Mucosa of rectum (tissue), 2 donors: ENCODE data around the gene ARHGAP6.

Experiments
- H3K27ac ChIP-seq, 2 donors: one replicate each; pipeline ENCODE4 v1.7.0; 2013; ENCODE audit warnings: inconsistent platforms in 2 of 2, low read depth in 2 of 2, low read length in 2 of 2
- H3K27me3 ChIP-seq, 2 donors: one replicate each; pipeline ENCODE4 v1.7.0; 2013; ENCODE audit warnings: low read length in 2 of 2; ENCODE audit not compliant: control insufficient read depth in 2 of 2, insufficient read depth in 2 of 2
- H3K36me3 ChIP-seq, 2 donors: one replicate each; pipeline ENCODE4 v1.7.0; 2013; ENCODE audit warnings: low read length in 2 of 2; ENCODE audit not compliant: control insufficient read depth in 2 of 2, insufficient read depth in 2 of 2
- H3K4me1 ChIP-seq, 2 donors: one replicate each; pipeline ENCODE4 v1.7.0; 2013; ENCODE audit warnings: low read length in 2 of 2, mild to moderate bottlenecking in 1 of 2; ENCODE audit not compliant: control insufficient read depth in 2 of 2, insufficient read depth in 2 of 2
- H3K4me3 ChIP-seq, 2 donors: one replicate each; pipeline ENCODE4 v1.7.0; 2013; ENCODE audit warnings: low read length in 2 of 2
- H3K9ac ChIP-seq, 2 donors: one replicate each; pipeline ENCODE4 v1.7.0; 2013; ENCODE audit warnings: low read length in 2 of 2, low read depth in 1 of 2, mild to moderate bottlenecking in 1 of 2
- H3K9me3 ChIP-seq, 2 donors: one replicate each; pipeline ENCODE4 v1.7.0; 2013; ENCODE audit warnings: low read length in 2 of 2; ENCODE audit not compliant: control insufficient read depth in 2 of 2
- donor health status: healthy.
- donor health status: Normal muscosa, but diverticular disease.

Gene ARHGAP6

GRCh38 chrX:11172415-11172814 lies 493.3 kb downstream of the ARHGAP6 start:
- no peak overlapping the region for H3K9ac ChIP-seq
- no peak overlapping the region for H3K4me3 ChIP-seq
- no peaks in the 10 kb centered on the region for H3K27me3 ChIP-seq
- H3K27ac ChIP-seq, result no peak overlapping the region
- H3K36me3 ChIP-seq, result no peaks in the 10 kb centered on the region
- H3K9me3 ChIP-seq, result no peaks in the 10 kb centered on the region
- no peaks in the 10 kb centered on the region for H3K4me1 ChIP-seq

GRCh38 chrX:11171956-11172355 lies 493.8 kb downstream of the ARHGAP6 start:
- Histone ChIP-seq H3K27ac (no peak overlapping the region), H3K4me3 (no peak overlapping the region)

GRCh38 chrX:11164433-11164832 lies 501.3 kb downstream of the ARHGAP6 start:
- no peaks in the 10 kb centered on the region for H3K27me3 ChIP-seq
- H3K27ac ChIP-seq, result no peak overlapping the region
- no peaks in the 10 kb centered on the region for H3K36me3 ChIP-seq
- no peaks in the 10 kb centered on the region for H3K9me3 ChIP-seq
- H3K9ac ChIP-seq, result no peak overlapping the region
- no peaks in the 10 kb centered on the region for H3K4me1 ChIP-seq
- no peak overlapping the region for H3K4me3 ChIP-seq

More at GRCh38 chrX:11171956-11172355, 493.8 kb downstream of the ARHGAP6 start:
- Histone ChIP-seq H3K9ac (no peak overlapping the region), H3K27me3 (no peaks in the 10 kb centered on the region), H3K9me3 (no peaks in the 10 kb centered on the region), H3K4me1 (no peaks in the 10 kb centered on the region), H3K36me3 (no peaks in the 10 kb centered on the region)

GRCh38 chrX:11159149-11159548 lies 506.6 kb downstream of the ARHGAP6 start:
- H3K9me3 ChIP-seq, result no peaks in the 10 kb centered on the region
- no peak overlapping the region for H3K27ac ChIP-seq
- H3K4me1 ChIP-seq, result no peaks in the 10 kb centered on the region
- no peak overlapping the region for H3K4me3 ChIP-seq
- no peaks in the 10 kb centered on the region for H3K27me3 ChIP-seq
- no peaks in the 10 kb centered on the region for H3K36me3 ChIP-seq
- no peak overlapping the region for H3K9ac ChIP-seq

GRCh38 chrX:11151799-11152559 lies 513.7 kb downstream of the ARHGAP6 start:
- H3K36me3 ChIP-seq, result no peaks in the 10 kb centered on the region
- no peaks in the 10 kb centered on the region for H3K27me3 ChIP-seq
- H3K4me1 ChIP-seq, result no peaks in the 10 kb centered on the region
- H3K9ac ChIP-seq, result no peak overlapping the region
- H3K9me3 ChIP-seq, result no peaks in the 10 kb centered on the region
- H3K27ac ChIP-seq, result no peak overlapping the region
- H3K4me3 ChIP-seq, result no peak overlapping the region

GRCh38 chrX:11148401-11148800 lies 517.3 kb downstream of the ARHGAP6 start:
- Histone ChIP-seq H3K4me1 (no peaks in the 10 kb centered on the region), H3K36me3 (no peaks in the 10 kb centered on the region), H3K4me3 (no peak overlapping the region), H3K27me3 (no peaks in the 10 kb centered on the region), H3K9ac (no peak overlapping the region), H3K27ac (no peak overlapping the region), H3K9me3 (no peaks in the 10 kb centered on the region)

- H3K4me1 ChIP-seq, result no peaks in the 10 kb centered on the region
- H3K9ac ChIP-seq, result no peak overlapping the region
- H3K4me3 ChIP-seq, result no peak overlapping the region
- H3K27me3 ChIP-seq, result no peaks in the 10 kb centered on the region
- no peak overlapping the region for H3K27ac ChIP-seq
- no peaks in the 10 kb centered on the region for H3K36me3 ChIP-seq
- no peaks in the 10 kb centered on the region for H3K9me3 ChIP-seq
These were observed 519.3 kb downstream of the ARHGAP6 start for GRCh38 chrX:11146411-11146810.

GRCh38 chrX:11143931-11144678 lies 521.6 kb downstream of the ARHGAP6 start:
- Histone ChIP-seq H3K27ac (no peak overlapping the region), H3K4me3 (no peak overlapping the region), H3K4me1 (no peaks in the 10 kb centered on the region), H3K9me3 (no peaks in the 10 kb centered on the region), H3K36me3 (no peaks in the 10 kb centered on the region), H3K27me3 (no peaks in the 10 kb centered on the region), H3K9ac (no peak overlapping the region)

- H3K27me3 ChIP-seq, result no peaks in the 10 kb centered on the region
- no peaks in the 10 kb centered on the region for H3K9me3 ChIP-seq
- no peak overlapping the region for H3K27ac ChIP-seq
- no peak overlapping the region for H3K4me3 ChIP-seq
- no peaks in the 10 kb centered on the region for H3K4me1 ChIP-seq
- no peak overlapping the region for H3K9ac ChIP-seq
- H3K36me3 ChIP-seq, result no peaks in the 10 kb centered on the region
These were observed 527.0 kb downstream of the ARHGAP6 start for GRCh38 chrX:11138498-11139390.
